Measurements from ENCODE around the gene BORCS5. TPM values are rescaled to one million over a fixed set of nuclear protein-coding genes. Genes with fewer than 3 reads are reported as not detected.

The BORCS5 gene
- total RNA-seq, 1 donor from 2014 or later = 14.4 TPM

- no peak for DNase-seq (ENCODE audit: extremely low spot score, unreplicated experiment)
- H3K36me3 Mint-ChIP-seq = peaks cover 22% of the 10 kb centered on the region
- H3K27ac Mint-ChIP-seq = peak overlapping the region; percentile 7
- no peaks in the 10 kb centered on the region for H3K27me3 Mint-ChIP-seq
- H3K4me1 Mint-ChIP-seq (ENCODE audit: unreplicated experiment) = peaks cover 32% of the 10 kb centered on the region
- no peaks in the 10 kb centered on the region for H3K9me3 Mint-ChIP-seq
- peak; percentile 93 for TF ChIP-seq CTCF (conservative IDR thresholded peaks at IDR 0.05)
- H3K4me3 Mint-ChIP-seq = no peak overlapping the region
Observed at GRCh38 chr12:12334367-12335040, 22.4 kb upstream of the BORCS5 start.

DNA sequence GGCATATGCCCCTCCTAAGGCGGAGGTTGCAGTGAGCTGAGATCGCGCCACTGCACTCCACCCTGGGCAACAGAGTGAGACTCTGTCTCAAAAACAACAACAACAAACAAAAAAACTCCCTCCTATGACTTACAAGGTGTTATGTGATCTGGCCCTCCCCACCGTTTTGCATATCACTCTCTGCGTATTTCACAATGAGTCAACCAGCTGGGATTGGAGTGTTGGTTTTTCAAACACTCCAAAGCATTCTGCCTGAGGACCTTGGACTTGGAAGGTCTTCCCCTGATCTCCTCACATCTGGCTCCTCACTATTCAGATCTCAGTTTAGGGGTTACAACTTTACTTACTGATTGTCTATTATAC is 20.8 kb upstream of the BORCS5 start:
- no peak for DNase-seq (ENCODE audit: extremely low spot score, unreplicated experiment)
- Mint-ChIP-seq H3K4me3 (no peak overlapping the region), H3K9me3 (no peaks in the 10 kb centered on the region), H3K27me3 (no peaks in the 10 kb centered on the region), H3K36me3 (peaks cover 25% of the 10 kb centered on the region), H3K4me1 (ENCODE audit: unreplicated experiment) (peaks cover 27% of the 10 kb centered on the region), H3K27ac (peak overlapping the region; percentile 14)
- TF ChIP-seq CTCF (conservative IDR thresholded peaks at IDR 0.05) = no peak

- Mint-ChIP-seq H3K27ac (no peak overlapping the region), H3K27me3 (no peaks in the 10 kb centered on the region), H3K4me3 (no peak overlapping the region), H3K4me1 (ENCODE audit: unreplicated experiment) (peaks cover 22% of the 10 kb centered on the region), H3K36me3 (peaks cover 25% of the 10 kb centered on the region), H3K9me3 (no peaks in the 10 kb centered on the region)
- TF ChIP-seq CTCF (conservative IDR thresholded peaks at IDR 0.05) = no peak
- no peak for DNase-seq (ENCODE audit: extremely low spot score, unreplicated experiment)
Observed at GRCh38 chr12:12336511-12336910, 20.4 kb upstream of the BORCS5 start.

GRCh38 chr12:12338527-12339168 is 18.2 kb upstream of the BORCS5 start:
- Mint-ChIP-seq H3K9me3 (no peaks in the 10 kb centered on the region), H3K27me3 (no peaks in the 10 kb centered on the region), H3K4me1 (ENCODE audit: unreplicated experiment) (peaks cover 9% of the 10 kb centered on the region), H3K4me3 (no peak overlapping the region), H3K36me3 (peaks cover 34% of the 10 kb centered on the region), H3K27ac (no peak overlapping the region)
- no peak for TF ChIP-seq CTCF (conservative IDR thresholded peaks at IDR 0.05)
- DNase-seq (ENCODE audit: extremely low spot score, unreplicated experiment) = no peak

DNA sequence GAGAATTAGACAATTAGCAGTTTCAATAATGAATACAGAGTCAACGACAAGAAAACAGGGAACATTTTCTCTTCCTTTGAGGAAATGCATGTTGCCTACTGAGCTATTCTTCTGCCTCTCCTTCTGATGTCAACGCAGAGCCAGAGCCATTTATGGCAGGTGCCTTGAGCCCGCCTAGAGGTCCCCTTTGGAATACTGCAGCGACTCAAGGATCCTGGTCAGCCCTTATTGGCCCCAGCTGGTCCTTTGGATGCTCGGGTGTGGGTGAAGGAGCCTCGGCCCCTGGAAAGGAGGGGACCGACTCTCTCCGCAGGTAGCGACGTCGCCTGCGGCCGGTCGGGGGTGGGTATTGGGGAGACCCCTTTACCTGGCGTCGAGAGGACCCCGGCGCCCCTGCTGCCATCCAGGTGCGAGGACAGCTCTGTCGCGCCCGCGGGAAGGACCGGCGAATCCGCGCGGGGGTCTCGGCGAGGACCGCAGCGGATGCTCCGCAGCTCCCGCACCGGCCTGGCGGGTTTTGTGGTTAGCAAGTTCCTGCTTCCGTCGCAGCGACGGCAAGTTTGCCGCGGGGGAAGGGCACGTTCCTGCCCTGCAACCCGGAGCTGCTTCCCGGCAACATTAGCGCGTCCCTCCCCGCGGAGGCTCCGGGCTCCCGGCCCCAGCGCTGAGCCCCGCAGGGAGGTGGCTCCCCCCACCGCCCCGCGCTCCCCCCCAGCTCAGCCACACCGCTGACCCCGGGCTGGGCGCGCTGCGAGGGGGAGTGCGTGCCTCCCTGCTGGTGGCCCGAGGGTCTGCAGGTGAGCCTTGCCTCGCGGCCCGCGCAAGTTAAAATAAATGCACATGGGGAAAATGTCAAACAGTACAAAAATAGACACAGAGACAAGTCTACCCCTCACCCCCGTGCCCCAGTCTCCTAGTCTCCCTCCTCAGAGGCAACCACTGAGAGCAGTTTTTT is 6.9 kb upstream of the BORCS5 start, which contains the start of gene MANSC1:
Gene MANSC1, minus strand, starts transcription at position 532 of the 955 bp plus-strand sequence. CDS start 6,928 bp downstream, outside the sequence.
- H3K4me3 Mint-ChIP-seq = peak within 1 kb of the TSS; percentile 86

More for the DNA sequence above, 6.9 kb upstream of the BORCS5 start, which contains the start of gene MANSC1:
- peak; percentile 85 for TF ChIP-seq CTCF (conservative IDR thresholded peaks at IDR 0.05)
- peak; percentile 76 for DNase-seq (ENCODE audit: extremely low spot score, unreplicated experiment)
- Mint-ChIP-seq H3K27me3 (peaks cover 4% of the 10 kb centered on the region), H3K4me1 (ENCODE audit: unreplicated experiment) (no peaks in the 10 kb centered on the region), H3K36me3 (peaks cover 15% of the 10 kb centered on the region), H3K27ac (peak within 1 kb of the TSS; percentile 73), H3K9me3 (no peaks in the 10 kb centered on the region)
